Esophagus squamous epithelium (tissue), 5 donors: Measurements from ENCODE around the gene CTRB2. TPM values are rescaled to one million over a fixed set of nuclear protein-coding genes. Genes with fewer than 3 reads are reported as not detected.
"Not testable (repeated sequence)": the region's sequence is repeated elsewhere in the genome, so short reads cannot be mapped to it uniquely, and the experiment has no call there.

Experiments used
- DNase-seq: peaks from one replicate; lab custom pipeline; 2025; lab: John Stamatoyannopoulos, UW
- H3K27ac ChIP-seq, 4 donors: fragments of 200-600 bp; sonication (generic); one replicate each; pipeline ENCODE4 v1.5.1; 2016 to 2019; ENCODE audit warnings: mild to moderate bottlenecking in 1 of 4
- H3K27me3 ChIP-seq, 4 donors: fragments of 200-600 bp; sonication (generic); 1 replicate in 3 of 4; 2 replicates in 1 of 4; pipeline versions ENCODE4 v1.5.1 to v1.6.0; 2017 to 2021; ENCODE audit warnings: antibody characterized with exemption in 1 of 4
- H3K36me3 ChIP-seq, 3 donors: fragments of 200-600 bp; sonication (generic); one replicate each; pipeline ENCODE4 v1.5.1; 2016 to 2019
- H3K4me1 ChIP-seq, 3 donors: fragments of 200-600 bp; sonication (generic); one replicate each; pipeline ENCODE4 v1.5.1; 2017 to 2019
- H3K4me3 ChIP-seq, 4 donors: fragments of 200-600 bp; sonication (generic); 1 replicate in 3 of 4; 2 replicates in 1 of 4; pipeline ENCODE4 v1.5.1; 2016 to 2019; ENCODE audit warnings: mild to moderate bottlenecking in 2 of 4, moderate library complexity in 1 of 4
- H3K9me3 ChIP-seq, 3 donors: fragments of 200-600 bp; sonication (generic); one replicate each; pipeline ENCODE4 v1.5.1; 2016 to 2019
- CTCF ChIP-seq, 6 experiments: fragments of 450-650 bp in 4 of 6; fragments of 200-600 bp in 2 of 6; sonication (generic) in 2 of 6; IDR thresholded peaks; one replicate each; pipeline ENCODE4 v1.5.1; 2016 to 2019; ENCODE audit warnings: antibody characterized with exemption in 6 of 6, mild to moderate bottlenecking in 4 of 6, moderate library complexity in 4 of 6
- POLR2A ChIP-seq, 4 donors: fragments of 450-650 bp; IDR thresholded peaks; one replicate each; pipeline ENCODE4 v1.6.1; 2017; ENCODE audit warnings: antibody characterized with exemption in 4 of 4, mild to moderate bottlenecking in 4 of 4, moderate library complexity in 3 of 4
- WGBS, 2 donors: methylation state at CpG; one replicate each; pipeline ENCODE4 v1.1.5; 2018; 5-methylcytosine and 5-hydroxymethylcytosine counted together
- intact Hi-C: fragments of 100-400 bp; cut with DNase I; formaldehyde crosslinking; loops from one replicate; pipeline ENCODE4 v1.15.0; 2022
- total RNA-seq, 4 donors: library from RNA; depleted of rRNA; stranded (reverse); fragments of >200 nt; gene quantifications; one replicate each; pipeline ENCODE4 v1.1.0, GENCODE V29; 2016
- donor health status: DM: yes; HTN: yes; CAD: no.

CTRB2 gene
- total RNA-seq, 4 donors from 2014 or later, result not detected

- H3K4me1 ChIP-seq, result peaks cover 27 to 69% (median 58%) of the 10 kb centered on the region in 3 donors
These were observed 35.0 kb upstream of the CTRB2 start for GRCh38 chr16:75241955-75242354.

GRCh38 chr16:75241412-75241811 lies 34.5 kb upstream of the CTRB2 start:
- Histone ChIP-seq H3K4me1 (peaks cover 27 to 63% (median 53%) of the 10 kb centered on the region in 3 donors), H3K27ac (no peak overlapping the region), H3K9me3 (no peaks in the 10 kb centered on the region), H3K27me3 (no peaks in the 10 kb centered on the region), H3K4me3 (no peak overlapping the region), H3K36me3 (peaks cover 7 to 55% (median 19%) of the 10 kb centered on the region in 3 donors)
- whole genome bisulfite sequencing, 2 donors, result 100% methylated on average over 1 of the region's 8 CpGs; no CpG with 5 or more reads in 1 of the 2 donors
- DNase-seq, result no peak
- intact Hi-C loops, result no loop called here
- TF ChIP-seq POLR2A (IDR thresholded peaks at IDR 0.05) (no peak), CTCF (IDR thresholded peaks at IDR 0.05) (no peak)

More at GRCh38 chr16:75241955-75242354, 35.0 kb upstream of the CTRB2 start:
- Histone ChIP-seq H3K27me3 (no peaks in the 10 kb centered on the region), H3K36me3 (peaks cover 7 to 50% (median 19%) of the 10 kb centered on the region in 3 donors), H3K27ac (no peak overlapping the region), H3K4me3 (no peak overlapping the region), H3K9me3 (no peaks in the 10 kb centered on the region)
- TF ChIP-seq CTCF (IDR thresholded peaks at IDR 0.05), result no peak
- TF ChIP-seq POLR2A (IDR thresholded peaks at IDR 0.05), result no peak
- WGBS, 2 donors, result 100% methylated on average over 1 of the region's 13 CpGs; no CpG with 5 or more reads in 1 of the 2 donors
- intact Hi-C loops, result no loop called here
- no peak for DNase-seq

GRCh38 chr16:75240633-75241032 lies 33.7 kb upstream of the CTRB2 start:
- intact Hi-C loops, H3K9me3 ChIP-seq, H3K4me3 ChIP-seq, DNase-seq, H3K27me3 ChIP-seq: not testable (repeated sequence)
- Histone ChIP-seq H3K4me1 (peaks cover 27 to 56% (median 45%) of the 10 kb centered on the region in 3 donors), H3K36me3 (peaks cover 7 to 63% (median 23%) of the 10 kb centered on the region in 3 donors), H3K27ac (peak overlapping the region in 1 of 4 donors; percentile 21)
- whole genome bisulfite sequencing, 2 donors, result 100% methylated on average over 1 of the region's 7 CpGs; no CpG with 5 or more reads in 1 of the 2 donors

- TF ChIP-seq CTCF (IDR thresholded peaks at IDR 0.05) (no peak), POLR2A (IDR thresholded peaks at IDR 0.05) (no peak)
- Histone ChIP-seq H3K36me3 (peaks cover 7 to 73% (median 33%) of the 10 kb centered on the region in 3 donors), H3K4me3 (no peak overlapping the region), H3K4me1 (peaks cover 17 to 48% (median 35%) of the 10 kb centered on the region in 3 donors), H3K27ac (peak overlapping the region; percentile 55 to 86 (median 66)), H3K9me3 (no peaks in the 10 kb centered on the region), H3K27me3 (no peaks in the 10 kb centered on the region)
- DNase-seq, result no peak
- WGBS, 2 donors, result 80 to 93% methylated on average over 2 to 8 of the region's 19 CpGs
- intact Hi-C loops, result no loop called here
These were observed 32.7 kb upstream of the CTRB2 start for GRCh38 chr16:75239542-75240122.

GRCh38 chr16:75238853-75239541 lies 32.0 kb upstream of the CTRB2 start:
- H3K27me3 ChIP-seq, result no peaks in the 10 kb centered on the region
- intact Hi-C loops, result no loop called here
- H3K9me3 ChIP-seq, result no peaks in the 10 kb centered on the region
- H3K27ac ChIP-seq, result peak overlapping the region; percentile 55 to 86 (median 66)
- TF ChIP-seq POLR2A (IDR thresholded peaks at IDR 0.05) (no peak), CTCF (IDR thresholded peaks at IDR 0.05) (peak in 1 of 6 experiments; percentile 13)
- peaks cover 7 to 79% (median 34%) of the 10 kb centered on the region in 3 donors for H3K36me3 ChIP-seq
- 30 to 40% methylated on average over 1 to 8 of the region's 16 CpGs for WGBS, 2 donors
- no peak for DNase-seq
- H3K4me1 ChIP-seq, result peaks cover 16 to 48% (median 32%) of the 10 kb centered on the region in 3 donors
- H3K4me3 ChIP-seq, result peak overlapping the region in 1 of 4 donors; percentile 33
